SK-N-SH treated with all-trans-retinoic acid at 6 μM for 48 hours (cell line): ENCODE measurements around the gene MDFIC.

Source experiments
- ATAC-seq: fragments of 200-7000 bp; cut with Tn5 transposase; 3 replicates; pipeline ENCODE4 v1.9.1; 2020; ENCODE audit warnings: mild to moderate bottlenecking, moderate library complexity
- ARNTL ChIP-seq: fragments of 450-650 bp; formaldehyde crosslinking; IDR thresholded peaks from 2 replicates; pipeline ENCODE4 v1.5.0; 2020; ENCODE audit warnings: low read depth, mild to moderate bottlenecking, moderate library complexity, borderline replicate concordance
- BACH2 ChIP-seq: fragments of 250-450 bp; sonication (Bioruptor Pico); IDR thresholded peaks from 2 replicates; pipeline ENCODE4 v1.9.0; 2021; ENCODE audit warnings: mild to moderate bottlenecking, borderline replicate concordance
- CSDC2 ChIP-seq: fragments of 250-450 bp; sonication (Bioruptor Pico); IDR thresholded peaks from 2 replicates; pipeline ENCODE4 v1.5.0; 2020; ENCODE audit warnings: mild to moderate bottlenecking, moderate library complexity
- ESRRG ChIP-seq: fragments of 250-450 bp; sonication (Bioruptor Pico); IDR thresholded peaks from 2 replicates; pipeline ENCODE4 v1.6.1; 2021; ENCODE audit warnings: mild to moderate bottlenecking
- GLIS3 ChIP-seq: fragments of 250-450 bp; sonication (Bioruptor Pico); IDR thresholded peaks from 2 replicates; pipeline ENCODE4 v1.5.0; 2020; ENCODE audit warnings: mild to moderate bottlenecking, moderate library complexity
- ISL1 ChIP-seq: fragments of 250-450 bp; sonication (Bioruptor Pico); IDR thresholded peaks from 2 replicates; pipeline ENCODE4 v2.1.2; 2022; ENCODE audit warnings: mild to moderate bottlenecking, moderate library complexity
- OSR1 ChIP-seq: fragments of 250-450 bp; sonication (Bioruptor Pico); IDR thresholded peaks from 2 replicates; pipeline ENCODE4 v1.8.0; 2022; ENCODE audit warnings: moderate library complexity, mild to moderate bottlenecking, inconsistent platforms
- PPARA ChIP-seq: fragments of 250-450 bp; sonication (Bioruptor Pico); IDR thresholded peaks from 2 replicates; pipeline ENCODE4 v1.5.0; 2020; ENCODE audit warnings: mild to moderate bottlenecking, borderline replicate concordance
- RARB ChIP-seq: fragments of 250-450 bp; sonication (Bioruptor Pico); IDR thresholded peaks from 2 replicates; pipeline ENCODE4 v1.8.0; 2021; ENCODE audit warnings: mild to moderate bottlenecking, moderate library complexity
- SNAI2 ChIP-seq: fragments of 250-450 bp; sonication (Bioruptor Pico); IDR thresholded peaks from 2 replicates; pipeline ENCODE4 v1.5.0; 2020; ENCODE audit warnings: mild to moderate bottlenecking, moderate library complexity
- TCF4 ChIP-seq: fragments of 250-450 bp; sonication (Bioruptor Pico); IDR thresholded peaks from 2 replicates; pipeline ENCODE4 v1.8.0; 2021; ENCODE audit warnings: mild to moderate bottlenecking, moderate library complexity, borderline replicate concordance
- TOX ChIP-seq: fragments of 250-450 bp; sonication (Bioruptor Pico); IDR thresholded peaks from 2 replicates; pipeline ENCODE4 v1.8.0; 2021; ENCODE audit warnings: mild to moderate bottlenecking, moderate library complexity, borderline replicate concordance
- ZC3H10 ChIP-seq: fragments of 250-450 bp; sonication (Bioruptor Pico); IDR thresholded peaks from 2 replicates; pipeline ENCODE4 v1.5.1; 2021; ENCODE audit warnings: mild to moderate bottlenecking, moderate library complexity
- ZFP3 ChIP-seq: fragments of 250-450 bp; sonication (Bioruptor Pico); IDR thresholded peaks from 2 replicates; pipeline ENCODE4 v1.5.0; 2020; ENCODE audit warnings: mild to moderate bottlenecking, moderate library complexity
- ZFP30 ChIP-seq: fragments of 450-650 bp; formaldehyde crosslinking; IDR thresholded peaks from 2 replicates; pipeline ENCODE4 v1.5.0; 2022; ENCODE audit warnings: mild to moderate bottlenecking, moderate library complexity
- ZNF565 ChIP-seq: fragments of 450-650 bp; formaldehyde crosslinking; conservative IDR thresholded peaks from 2 replicates; pipeline ENCODE4 v1.5.0; 2020; ENCODE audit warnings: low read depth, mild to moderate bottlenecking, moderate library complexity
- ZNF70 ChIP-seq: fragments of 450-650 bp; formaldehyde crosslinking; IDR thresholded peaks from 2 replicates; pipeline ENCODE4 v1.5.0; 2020; ENCODE audit warnings: mild to moderate bottlenecking, moderate library complexity
- ZNF8 ChIP-seq: fragments of 450-650 bp; formaldehyde crosslinking; IDR thresholded peaks from 2 replicates; pipeline ENCODE4 v1.5.0; 2020; ENCODE audit warnings: mild to moderate bottlenecking, moderate library complexity
- TF ChIP-seq, protein P1 (sequence below): fragments of 250-450 bp; sonication (Bioruptor Pico); IDR thresholded peaks from 2 replicates; pipeline ENCODE4 v1.5.1; 2021; ENCODE audit warnings: mild to moderate bottlenecking, moderate library complexity
- TF ChIP-seq, protein P2 (sequence below): fragments of 250-450 bp; sonication (Bioruptor Pico); IDR thresholded peaks from 2 replicates; pipeline ENCODE4 v1.8.0; 2020; ENCODE audit warnings: mild to moderate bottlenecking, moderate library complexity, borderline replicate concordance
- TF ChIP-seq, protein P3 (sequence below): fragments of 250-450 bp; sonication (Bioruptor Pico); IDR thresholded peaks from 2 replicates; pipeline ENCODE4 v1.5.0; 2020; ENCODE audit warnings: mild to moderate bottlenecking, moderate library complexity
- TF ChIP-seq, protein P4 (sequence below): fragments of 250-450 bp; sonication (Bioruptor Pico); IDR thresholded peaks from 2 replicates; pipeline ENCODE4 v1.5.1; 2020; ENCODE audit warnings: low read depth, mild to moderate bottlenecking, moderate library complexity
- TF ChIP-seq, protein P5 (sequence below): fragments of 250-450 bp; sonication (Bioruptor Pico); IDR thresholded peaks from 2 replicates; pipeline ENCODE4 v1.8.0; 2021; ENCODE audit warnings: low read depth, mild to moderate bottlenecking, moderate library complexity, borderline replicate concordance

Gene MDFIC

DNA sequence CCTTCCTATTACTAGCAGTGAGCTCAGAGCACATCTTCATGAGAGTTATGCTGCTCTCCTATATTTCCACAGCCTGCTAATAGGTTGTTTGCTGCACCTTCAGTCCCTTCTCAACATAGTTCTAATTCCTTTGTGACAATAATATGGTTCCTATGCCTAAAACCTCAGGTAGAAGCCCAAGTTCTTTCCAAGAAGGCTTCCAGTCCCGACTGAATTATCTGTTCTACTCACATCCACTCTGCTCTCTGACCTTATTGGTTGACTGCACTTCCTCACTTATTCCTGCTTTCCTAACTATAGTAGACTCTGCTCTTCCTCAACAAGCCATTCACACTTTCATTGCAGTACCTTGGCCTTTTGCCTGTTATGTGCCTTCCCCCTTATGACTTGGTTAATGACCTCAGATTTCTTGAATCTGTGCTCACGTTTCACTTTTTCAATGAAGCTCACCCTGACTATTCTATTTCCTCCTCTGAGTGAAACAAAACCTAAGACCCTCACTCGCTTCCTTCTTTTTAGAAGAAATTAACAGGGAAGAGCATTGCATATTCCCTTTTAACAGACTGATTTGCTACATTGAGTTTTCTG, 132.7 kb downstream of the MDFIC start:
- no peak for ATAC-seq
- TF ChIP-seq GLIS3 (no peak), ZNF565 (CRISPR knock-in tag) (no peak), ZFP3 (no peak), TCF4 (CRISPR knock-in tag) (no peak), ARNTL (CRISPR knock-in tag) (no peak), PPARA (no peak), ZC3H10 (CRISPR knock-in tag) (no peak), ZNF70 (CRISPR knock-in tag) (no peak), CSDC2 (CRISPR knock-in tag) (no peak), TOX (CRISPR knock-in tag) (no peak), SNAI2 (CRISPR knock-in tag) (no peak)
- TF ChIP-seq, protein P1, sequence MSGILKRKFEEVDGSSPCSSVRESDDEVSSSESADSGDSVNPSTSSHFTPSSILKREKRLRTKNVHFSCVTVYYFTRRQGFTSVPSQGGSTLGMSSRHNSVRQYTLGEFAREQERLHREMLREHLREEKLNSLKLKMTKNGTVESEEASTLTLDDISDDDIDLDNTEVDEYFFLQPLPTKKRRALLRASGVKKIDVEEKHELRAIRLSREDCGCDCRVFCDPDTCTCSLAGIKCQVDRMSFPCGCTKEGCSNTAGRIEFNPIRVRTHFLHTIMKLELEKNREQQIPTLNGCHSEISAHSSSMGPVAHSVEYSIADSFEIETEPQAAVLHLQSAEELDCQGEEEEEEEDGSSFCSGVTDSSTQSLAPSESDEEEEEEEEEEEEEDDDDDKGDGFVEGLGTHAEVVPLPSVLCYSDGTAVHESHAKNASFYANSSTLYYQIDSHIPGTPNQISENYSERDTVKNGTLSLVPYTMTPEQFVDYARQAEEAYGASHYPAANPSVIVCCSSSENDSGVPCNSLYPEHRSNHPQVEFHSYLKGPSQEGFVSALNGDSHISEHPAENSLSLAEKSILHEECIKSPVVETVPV (CRISPR knock-in tag), result no peak
- TF ChIP-seq, protein P2, sequence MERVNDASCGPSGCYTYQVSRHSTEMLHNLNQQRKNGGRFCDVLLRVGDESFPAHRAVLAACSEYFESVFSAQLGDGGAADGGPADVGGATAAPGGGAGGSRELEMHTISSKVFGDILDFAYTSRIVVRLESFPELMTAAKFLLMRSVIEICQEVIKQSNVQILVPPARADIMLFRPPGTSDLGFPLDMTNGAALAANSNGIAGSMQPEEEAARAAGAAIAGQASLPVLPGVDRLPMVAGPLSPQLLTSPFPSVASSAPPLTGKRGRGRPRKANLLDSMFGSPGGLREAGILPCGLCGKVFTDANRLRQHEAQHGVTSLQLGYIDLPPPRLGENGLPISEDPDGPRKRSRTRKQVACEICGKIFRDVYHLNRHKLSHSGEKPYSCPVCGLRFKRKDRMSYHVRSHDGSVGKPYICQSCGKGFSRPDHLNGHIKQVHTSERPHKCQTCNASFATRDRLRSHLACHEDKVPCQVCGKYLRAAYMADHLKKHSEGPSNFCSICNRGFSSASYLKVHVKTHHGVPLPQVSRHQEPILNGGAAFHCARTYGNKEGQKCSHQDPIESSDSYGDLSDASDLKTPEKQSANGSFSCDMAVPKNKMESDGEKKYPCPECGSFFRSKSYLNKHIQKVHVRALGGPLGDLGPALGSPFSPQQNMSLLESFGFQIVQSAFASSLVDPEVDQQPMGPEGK (CRISPR knock-in tag), result no peak
- TF ChIP-seq, protein P3, sequence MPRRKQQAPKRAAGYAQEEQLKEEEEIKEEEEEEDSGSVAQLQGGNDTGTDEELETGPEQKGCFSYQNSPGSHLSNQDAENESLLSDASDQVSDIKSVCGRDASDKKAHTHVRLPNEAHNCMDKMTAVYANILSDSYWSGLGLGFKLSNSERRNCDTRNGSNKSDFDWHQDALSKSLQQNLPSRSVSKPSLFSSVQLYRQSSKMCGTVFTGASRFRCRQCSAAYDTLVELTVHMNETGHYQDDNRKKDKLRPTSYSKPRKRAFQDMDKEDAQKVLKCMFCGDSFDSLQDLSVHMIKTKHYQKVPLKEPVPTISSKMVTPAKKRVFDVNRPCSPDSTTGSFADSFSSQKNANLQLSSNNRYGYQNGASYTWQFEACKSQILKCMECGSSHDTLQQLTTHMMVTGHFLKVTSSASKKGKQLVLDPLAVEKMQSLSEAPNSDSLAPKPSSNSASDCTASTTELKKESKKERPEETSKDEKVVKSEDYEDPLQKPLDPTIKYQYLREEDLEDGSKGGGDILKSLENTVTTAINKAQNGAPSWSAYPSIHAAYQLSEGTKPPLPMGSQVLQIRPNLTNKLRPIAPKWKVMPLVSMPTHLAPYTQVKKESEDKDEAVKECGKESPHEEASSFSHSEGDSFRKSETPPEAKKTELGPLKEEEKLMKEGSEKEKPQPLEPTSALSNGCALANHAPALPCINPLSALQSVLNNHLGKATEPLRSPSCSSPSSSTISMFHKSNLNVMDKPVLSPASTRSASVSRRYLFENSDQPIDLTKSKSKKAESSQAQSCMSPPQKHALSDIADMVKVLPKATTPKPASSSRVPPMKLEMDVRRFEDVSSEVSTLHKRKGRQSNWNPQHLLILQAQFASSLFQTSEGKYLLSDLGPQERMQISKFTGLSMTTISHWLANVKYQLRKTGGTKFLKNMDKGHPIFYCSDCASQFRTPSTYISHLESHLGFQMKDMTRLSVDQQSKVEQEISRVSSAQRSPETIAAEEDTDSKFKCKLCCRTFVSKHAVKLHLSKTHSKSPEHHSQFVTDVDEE (CRISPR knock-in tag), result no peak
- TF ChIP-seq, protein P4, sequence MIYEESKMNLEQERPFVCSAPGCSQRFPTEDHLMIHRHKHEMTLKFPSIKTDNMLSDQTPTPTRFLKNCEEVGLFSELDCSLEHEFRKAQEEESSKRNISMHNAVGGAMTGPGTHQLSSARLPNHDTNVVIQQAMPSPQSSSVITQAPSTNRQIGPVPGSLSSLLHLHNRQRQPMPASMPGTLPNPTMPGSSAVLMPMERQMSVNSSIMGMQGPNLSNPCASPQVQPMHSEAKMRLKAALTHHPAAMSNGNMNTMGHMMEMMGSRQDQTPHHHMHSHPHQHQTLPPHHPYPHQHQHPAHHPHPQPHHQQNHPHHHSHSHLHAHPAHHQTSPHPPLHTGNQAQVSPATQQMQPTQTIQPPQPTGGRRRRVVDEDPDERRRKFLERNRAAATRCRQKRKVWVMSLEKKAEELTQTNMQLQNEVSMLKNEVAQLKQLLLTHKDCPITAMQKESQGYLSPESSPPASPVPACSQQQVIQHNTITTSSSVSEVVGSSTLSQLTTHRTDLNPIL (CRISPR knock-in tag), result no peak

DNA sequence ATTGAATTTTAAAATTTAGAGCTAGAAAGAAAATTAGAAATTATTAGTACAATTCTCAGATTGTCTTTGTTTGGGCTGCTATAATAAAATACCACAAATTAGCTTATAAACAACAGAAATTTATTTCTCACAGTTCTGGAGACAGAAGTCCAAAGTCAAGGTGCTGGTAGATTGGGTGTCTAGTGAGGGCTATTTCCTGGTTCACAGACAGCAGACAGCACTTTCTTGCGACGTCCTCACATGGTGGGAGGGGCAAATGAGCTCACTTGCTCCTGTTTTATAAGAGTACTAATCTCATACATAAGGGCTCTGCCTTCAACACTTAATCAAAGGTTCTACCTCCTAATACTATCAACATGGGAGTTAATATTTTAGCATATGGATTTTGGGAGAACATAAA, 134.1 kb downstream of the MDFIC start:
- no peak for ATAC-seq
- no peak for TF ChIP-seq ESRRG
- TF ChIP-seq, protein P3 (CRISPR knock-in tag), result no peak
- no peak for TF ChIP-seq BACH2
- TF ChIP-seq OSR1, result no peak
- no peak for TF ChIP-seq ZNF8 (CRISPR knock-in tag)
- TF ChIP-seq ZFP3, result no peak
- no peak for TF ChIP-seq ZC3H10 (CRISPR knock-in tag)
- no peak for TF ChIP-seq SNAI2 (CRISPR knock-in tag)
- no peak for TF ChIP-seq ZFP30 (CRISPR knock-in tag)
- no peak for TF ChIP-seq RARB (CRISPR knock-in tag)
- TF ChIP-seq, protein P4 (CRISPR knock-in tag), result no peak
- TF ChIP-seq, protein P1 (CRISPR knock-in tag), result no peak
- TF ChIP-seq ISL1 (CRISPR knock-in tag), result no peak
- TF ChIP-seq PPARA, result no peak
- TF ChIP-seq, protein P5, sequence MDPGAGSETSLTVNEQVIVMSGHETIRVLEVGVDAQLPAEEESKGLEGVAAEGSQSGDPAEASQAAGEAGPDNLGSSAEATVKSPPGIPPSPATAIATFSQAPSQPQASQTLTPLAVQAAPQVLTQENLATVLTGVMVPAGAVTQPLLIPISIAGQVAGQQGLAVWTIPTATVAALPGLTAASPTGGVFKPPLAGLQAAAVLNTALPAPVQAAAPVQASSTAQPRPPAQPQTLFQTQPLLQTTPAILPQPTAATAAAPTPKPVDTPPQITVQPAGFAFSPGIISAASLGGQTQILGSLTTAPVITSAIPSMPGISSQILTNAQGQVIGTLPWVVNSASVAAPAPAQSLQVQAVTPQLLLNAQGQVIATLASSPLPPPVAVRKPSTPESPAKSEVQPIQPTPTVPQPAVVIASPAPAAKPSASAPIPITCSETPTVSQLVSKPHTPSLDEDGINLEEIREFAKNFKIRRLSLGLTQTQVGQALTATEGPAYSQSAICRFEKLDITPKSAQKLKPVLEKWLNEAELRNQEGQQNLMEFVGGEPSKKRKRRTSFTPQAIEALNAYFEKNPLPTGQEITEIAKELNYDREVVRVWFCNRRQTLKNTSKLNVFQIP, result no peak
- no peak for TF ChIP-seq ZNF70 (CRISPR knock-in tag)
- no peak for TF ChIP-seq GLIS3
- no peak for TF ChIP-seq TCF4 (CRISPR knock-in tag)
- TF ChIP-seq CSDC2 (CRISPR knock-in tag), result no peak
- no peak for TF ChIP-seq ARNTL (CRISPR knock-in tag)
- TF ChIP-seq, all 23 proteins: peak for 0
